GM12872 (cell line): Measurements from ENCODE around the gene DNTTIP2.

Source experiments
- CTCF ChIP-seq: IDR thresholded peaks from 3 replicates; pipeline ENCODE4 v1.5.1; 2011; ENCODE audit warnings: low read depth, mild to moderate bottlenecking, low read length, moderate library complexity; ENCODE audit not compliant: insufficient read depth

Gene DNTTIP2

GRCh38 chr1:93878889-93879586, at the start of gene DNTTIP2:
Gene DNTTIP2 (minus strand): TSS chr1:93879206. CDS start chr1:93879148, 58 bp downstream.
- no peak for TF ChIP-seq CTCF

GRCh38 chr1:93925206-93925605, 46.2 kb upstream of the DNTTIP2 start:
- no peak for TF ChIP-seq CTCF

GRCh38 chr1:93919780-93920179, 40.8 kb upstream of the DNTTIP2 start:
- no peak for TF ChIP-seq CTCF

GRCh38 chr1:93917302-93917701, 38.3 kb upstream of the DNTTIP2 start:
- no peak for TF ChIP-seq CTCF

- TF ChIP-seq CTCF: no peak
These were observed 31.3 kb upstream of the DNTTIP2 start for GRCh38 chr1:93910305-93910704.

DNA sequence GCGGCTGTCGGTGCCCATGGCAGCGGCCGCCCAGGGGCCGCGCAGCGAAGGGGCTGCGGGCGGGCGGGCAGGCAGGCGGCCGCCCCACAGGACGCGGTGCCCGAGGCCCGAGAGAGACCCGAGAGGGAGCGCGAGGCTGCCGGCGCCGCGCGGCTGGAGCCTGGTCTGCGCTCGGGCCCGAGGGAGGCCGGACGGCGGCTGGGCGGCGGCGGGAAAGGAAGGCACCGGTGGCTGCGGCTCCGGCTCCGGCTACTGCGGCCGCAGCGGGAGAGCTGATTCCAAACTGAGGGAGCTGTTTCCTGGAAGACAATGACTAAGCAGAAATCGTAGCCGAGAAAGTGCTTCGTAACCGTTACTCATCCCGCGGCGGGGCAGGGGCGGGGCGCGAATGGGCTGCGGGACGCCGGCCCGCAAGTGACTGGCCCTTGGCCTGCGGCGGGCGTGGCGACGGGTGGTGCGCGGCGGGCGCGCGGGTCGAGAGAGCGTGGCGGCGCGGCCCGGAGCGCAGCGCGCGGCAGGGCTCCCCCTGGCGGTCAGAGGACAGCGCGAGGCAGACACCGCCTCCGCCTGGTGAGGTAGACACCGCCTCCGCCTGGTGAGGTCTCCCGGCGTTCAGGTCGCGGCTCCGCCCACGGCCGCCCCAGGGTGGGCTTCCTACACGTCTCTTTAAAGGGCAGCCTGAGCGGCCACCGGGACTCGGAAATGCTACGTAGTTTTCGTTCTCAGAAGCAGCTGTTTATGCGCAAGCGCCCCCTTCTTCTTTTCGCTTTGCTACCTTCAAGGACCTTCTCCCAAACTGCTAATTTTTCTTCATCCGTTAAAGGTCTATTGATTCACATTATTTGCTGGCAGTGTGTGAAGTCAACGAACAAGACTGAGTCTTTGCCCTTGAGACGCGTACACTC, 30.4 kb upstream of the DNTTIP2 start, which contains the start of gene GCLM:
TSS of gene GCLM (minus strand) at position 285 of the 905 bp plus-strand sequence. CDS start at position 18, 267 bp downstream.
- TF ChIP-seq CTCF: peak; percentile 88

GRCh38 chr1:93908394-93909145, 29.6 kb upstream of the DNTTIP2 start:
- no peak for TF ChIP-seq CTCF
